ENCODE results near the gene ELAC2. TPM values are rescaled to one million over a fixed set of nuclear protein-coding genes. Genes with fewer than 3 reads are reported as not detected.
A peak's percentile ranks its signal among the peaks of the same experiment; 100 is the strongest.

The ELAC2 gene
- total and polyA plus RNA-seq, 2 donors (not counting 1 experiment from before 2014, with no cell fraction given), result 58.1 to 79.4 TPM

- Histone ChIP-seq H3K79me2 (ENCODE audit: control insufficient read depth, insufficient read depth, low read length) (no peaks in the 10 kb centered on the region), H3K27ac (ENCODE audit: low read length in 2 of 2) (no peak overlapping the region), H3K4me3 (ENCODE audit: control extremely low read depth in 1 of 5, extremely low read depth in 1 of 5, insufficient read depth in 1 of 5, low read depth in 2 of 5, low read length in 4 of 5) (no peak overlapping the region), H3K4me1 (ENCODE audit: control insufficient read depth in 2 of 2, insufficient read depth in 2 of 2, low read length in 2 of 2) (no peaks in the 10 kb centered on the region), H3K9ac (ENCODE audit: low read length) (no peak overlapping the region), H2AFZ (ENCODE audit: insufficient read depth, low read depth, low read length, poor library complexity, severe bottlenecking) (no peak overlapping the region), H3K27me3 (replicated peaks in 1 of 4; ENCODE audit: control extremely low read depth in 1 of 4, control insufficient read depth in 3 of 4, insufficient read depth in 4 of 4, low read length in 3 of 4) (peaks cover 0 to 5% (median 0%) of the 10 kb centered on the region in 4 experiments), H4K20me1 (ENCODE audit: control insufficient read depth, insufficient read depth, low read length, poor library complexity, severe bottlenecking) (no peaks in the 10 kb centered on the region), H3K36me3 (replicated peaks in 1 of 2; ENCODE audit: control extremely low read depth in 1 of 2, control insufficient read depth in 1 of 2, extremely low read depth in 1 of 2, insufficient read depth in 2 of 2, low read length in 1 of 2) (no peaks in the 10 kb centered on the region), H3K4me2 (replicated peaks; ENCODE audit: low read depth, low read length, poor library complexity, severe bottlenecking) (no peak overlapping the region), H3K9me3 (ENCODE audit: control extremely low read depth in 1 of 3, control insufficient read depth in 2 of 3, insufficient read depth in 1 of 3, low read length in 2 of 3) (no peaks in the 10 kb centered on the region)
- DNase-seq (no peak), ATAC-seq (ENCODE audit: low read depth) (no peak)
- ChIA-PET CTCF (interaction anchor here (1.1 kb wide), 1 partner anchor 15 kb away, joined by 3 read pairs; no protein-coding TSS in a partner anchor), POLR2A (no interaction called here)
- TF ChIP-seq CTCF (IDR thresholded peaks at IDR 0.05) (no peak), EZH2 (IDR thresholded peaks at IDR 0.05; ENCODE audit: borderline replicate concordance, insufficient read depth, low read depth, low read length, poor library complexity, severe bottlenecking) (no peak)
- WGBS (ENCODE audit: insufficient coverage), result 79% methylated on average over 7 of the region's 13 CpGs
- Mint-ChIP-seq H3K9me3 (ENCODE audit: insufficient read depth) (no peaks in the 10 kb centered on the region), H3K27me3 (peaks cover 15% of the 10 kb centered on the region), H3K4me3 (no peak overlapping the region), H3K27ac (no peak overlapping the region), H3K4me1 (peaks cover 4% of the 10 kb centered on the region)
- intact Hi-C loops (cut with micrococcal nuclease), result no loop called here
Observed at GRCh38 chr17:12977008-12977751, 40.6 kb downstream of the ELAC2 start.

DNA sequence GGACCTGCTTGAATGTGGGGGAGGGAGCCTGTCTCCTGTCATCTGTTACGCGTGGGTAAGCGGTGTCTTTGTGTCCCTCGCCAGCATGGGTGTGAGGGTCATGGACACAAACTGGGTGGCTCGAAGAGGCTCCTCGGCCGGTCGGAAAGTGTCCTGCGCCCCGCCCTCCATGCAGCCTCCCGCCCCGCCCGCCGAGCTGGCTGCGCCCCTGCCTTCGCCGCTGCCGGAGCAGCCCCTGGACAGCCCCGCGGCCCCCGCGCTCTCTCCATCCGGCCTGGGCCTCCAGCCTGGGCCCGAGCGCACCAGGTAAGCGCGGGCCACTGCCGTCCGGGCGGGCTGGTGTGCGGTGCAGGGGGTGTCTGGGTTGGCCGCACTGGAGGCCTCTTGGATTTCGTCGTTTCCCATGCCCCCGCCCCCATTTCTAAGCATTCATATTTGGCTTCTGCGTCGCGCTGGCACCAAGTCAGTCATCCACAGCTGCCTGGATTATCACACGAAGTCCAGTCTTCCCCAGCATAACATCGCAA lies 43.8 kb downstream of the ELAC2 start:
- Histone ChIP-seq H3K79me2 (ENCODE audit: control insufficient read depth, insufficient read depth, low read length) (no peaks in the 10 kb centered on the region), H2AFZ (ENCODE audit: insufficient read depth, low read depth, low read length, poor library complexity, severe bottlenecking) (no peak overlapping the region), H3K9me3 (ENCODE audit: control extremely low read depth in 1 of 3, control insufficient read depth in 2 of 3, insufficient read depth in 1 of 3, low read length in 2 of 3) (no peaks in the 10 kb centered on the region), H3K4me3 (ENCODE audit: control extremely low read depth in 1 of 5, extremely low read depth in 1 of 5, insufficient read depth in 1 of 5, low read depth in 2 of 5, low read length in 4 of 5) (no peak overlapping the region), H3K4me1 (ENCODE audit: control insufficient read depth in 2 of 2, insufficient read depth in 2 of 2, low read length in 2 of 2) (no peaks in the 10 kb centered on the region), H3K9ac (ENCODE audit: low read length) (no peak overlapping the region), H3K27ac (ENCODE audit: low read length in 2 of 2) (no peak overlapping the region), H3K36me3 (replicated peaks in 1 of 2; ENCODE audit: control extremely low read depth in 1 of 2, control insufficient read depth in 1 of 2, extremely low read depth in 1 of 2, insufficient read depth in 2 of 2, low read length in 1 of 2) (no peaks in the 10 kb centered on the region), H3K4me2 (replicated peaks; ENCODE audit: low read depth, low read length, poor library complexity, severe bottlenecking) (peak overlapping the region; percentile 5), H4K20me1 (ENCODE audit: control insufficient read depth, insufficient read depth, low read length, poor library complexity, severe bottlenecking) (no peaks in the 10 kb centered on the region), H3K27me3 (replicated peaks in 1 of 4; ENCODE audit: control extremely low read depth in 1 of 4, control insufficient read depth in 3 of 4, insufficient read depth in 4 of 4, low read length in 3 of 4) (peaks cover 0 to 5% (median 0%) of the 10 kb centered on the region in 4 experiments)
- ATAC-seq (ENCODE audit: low read depth) (no peak), DNase-seq (no peak)
- H3K4me3 Mint-ChIP-seq, result no peak overlapping the region
- peaks cover 22% of the 10 kb centered on the region for H3K27me3 Mint-ChIP-seq
- 11% methylated on average over 40 of the region's 40 CpGs for WGBS (ENCODE audit: insufficient coverage)
- H3K9me3 Mint-ChIP-seq (ENCODE audit: insufficient read depth), result no peaks in the 10 kb centered on the region
- intact Hi-C loops (cut with micrococcal nuclease), result no loop called here
- POLR2A ChIA-PET, result no interaction called here
- CTCF ChIA-PET, result no interaction called here
- no peak overlapping the region for H3K27ac Mint-ChIP-seq
- H3K4me1 Mint-ChIP-seq, result peaks cover 2% of the 10 kb centered on the region
- no peak for TF ChIP-seq EZH2 (IDR thresholded peaks at IDR 0.05; ENCODE audit: borderline replicate concordance, insufficient read depth, low read depth, low read length, poor library complexity, severe bottlenecking)
- no peak for TF ChIP-seq CTCF (IDR thresholded peaks at IDR 0.05)

Data from B cell (primary cell).